Measurements from ENCODE around the gene NT5E. TPM values are rescaled to one million over a fixed set of nuclear protein-coding genes. Genes with fewer than 3 reads are reported as not detected.

Gene NT5E
- total and polyA plus RNA-seq, 2 experiments from 2014 or later, result 0.18 to 1.5 TPM

DNA sequence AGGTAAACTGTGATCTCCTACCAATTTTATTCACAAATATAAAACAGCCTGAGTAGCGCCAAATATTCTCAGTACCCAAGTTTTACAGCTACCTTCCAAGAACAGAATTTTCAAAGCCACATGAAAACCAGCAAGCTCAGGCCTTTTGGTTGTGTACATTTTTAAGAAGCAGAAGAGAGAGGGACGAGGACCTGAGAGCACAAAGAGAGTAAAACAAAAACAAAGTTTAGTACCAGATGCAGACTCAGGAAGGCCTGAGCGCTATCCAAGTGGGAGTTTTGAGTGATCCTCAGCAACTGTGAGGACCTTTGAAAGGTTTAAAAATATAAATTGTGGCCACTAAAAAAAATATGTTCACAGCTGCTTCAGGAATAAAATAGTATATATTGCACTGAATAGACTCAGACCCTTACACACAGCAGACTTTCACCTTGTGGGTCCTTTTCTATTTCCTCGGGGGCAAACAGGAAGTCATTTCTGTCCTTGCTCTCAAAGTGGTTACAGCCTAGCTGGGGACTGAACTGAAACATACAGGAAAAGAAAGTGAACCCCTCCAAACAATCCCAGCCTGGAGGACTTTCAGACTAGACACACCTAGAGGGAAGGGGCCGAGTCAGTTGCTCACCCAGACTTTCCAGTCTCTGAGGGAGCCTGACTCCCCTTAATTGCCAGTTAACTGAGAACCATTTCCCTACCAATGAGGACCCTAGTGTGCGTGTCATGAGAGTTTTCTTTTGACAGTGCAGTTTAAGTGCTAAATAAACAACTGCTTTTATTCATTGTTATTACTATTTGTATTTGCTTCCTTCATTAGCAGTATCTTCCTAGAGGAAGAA is 48.5 kb upstream of the NT5E start (continued):
- TF ChIP-seq, protein P1, sequence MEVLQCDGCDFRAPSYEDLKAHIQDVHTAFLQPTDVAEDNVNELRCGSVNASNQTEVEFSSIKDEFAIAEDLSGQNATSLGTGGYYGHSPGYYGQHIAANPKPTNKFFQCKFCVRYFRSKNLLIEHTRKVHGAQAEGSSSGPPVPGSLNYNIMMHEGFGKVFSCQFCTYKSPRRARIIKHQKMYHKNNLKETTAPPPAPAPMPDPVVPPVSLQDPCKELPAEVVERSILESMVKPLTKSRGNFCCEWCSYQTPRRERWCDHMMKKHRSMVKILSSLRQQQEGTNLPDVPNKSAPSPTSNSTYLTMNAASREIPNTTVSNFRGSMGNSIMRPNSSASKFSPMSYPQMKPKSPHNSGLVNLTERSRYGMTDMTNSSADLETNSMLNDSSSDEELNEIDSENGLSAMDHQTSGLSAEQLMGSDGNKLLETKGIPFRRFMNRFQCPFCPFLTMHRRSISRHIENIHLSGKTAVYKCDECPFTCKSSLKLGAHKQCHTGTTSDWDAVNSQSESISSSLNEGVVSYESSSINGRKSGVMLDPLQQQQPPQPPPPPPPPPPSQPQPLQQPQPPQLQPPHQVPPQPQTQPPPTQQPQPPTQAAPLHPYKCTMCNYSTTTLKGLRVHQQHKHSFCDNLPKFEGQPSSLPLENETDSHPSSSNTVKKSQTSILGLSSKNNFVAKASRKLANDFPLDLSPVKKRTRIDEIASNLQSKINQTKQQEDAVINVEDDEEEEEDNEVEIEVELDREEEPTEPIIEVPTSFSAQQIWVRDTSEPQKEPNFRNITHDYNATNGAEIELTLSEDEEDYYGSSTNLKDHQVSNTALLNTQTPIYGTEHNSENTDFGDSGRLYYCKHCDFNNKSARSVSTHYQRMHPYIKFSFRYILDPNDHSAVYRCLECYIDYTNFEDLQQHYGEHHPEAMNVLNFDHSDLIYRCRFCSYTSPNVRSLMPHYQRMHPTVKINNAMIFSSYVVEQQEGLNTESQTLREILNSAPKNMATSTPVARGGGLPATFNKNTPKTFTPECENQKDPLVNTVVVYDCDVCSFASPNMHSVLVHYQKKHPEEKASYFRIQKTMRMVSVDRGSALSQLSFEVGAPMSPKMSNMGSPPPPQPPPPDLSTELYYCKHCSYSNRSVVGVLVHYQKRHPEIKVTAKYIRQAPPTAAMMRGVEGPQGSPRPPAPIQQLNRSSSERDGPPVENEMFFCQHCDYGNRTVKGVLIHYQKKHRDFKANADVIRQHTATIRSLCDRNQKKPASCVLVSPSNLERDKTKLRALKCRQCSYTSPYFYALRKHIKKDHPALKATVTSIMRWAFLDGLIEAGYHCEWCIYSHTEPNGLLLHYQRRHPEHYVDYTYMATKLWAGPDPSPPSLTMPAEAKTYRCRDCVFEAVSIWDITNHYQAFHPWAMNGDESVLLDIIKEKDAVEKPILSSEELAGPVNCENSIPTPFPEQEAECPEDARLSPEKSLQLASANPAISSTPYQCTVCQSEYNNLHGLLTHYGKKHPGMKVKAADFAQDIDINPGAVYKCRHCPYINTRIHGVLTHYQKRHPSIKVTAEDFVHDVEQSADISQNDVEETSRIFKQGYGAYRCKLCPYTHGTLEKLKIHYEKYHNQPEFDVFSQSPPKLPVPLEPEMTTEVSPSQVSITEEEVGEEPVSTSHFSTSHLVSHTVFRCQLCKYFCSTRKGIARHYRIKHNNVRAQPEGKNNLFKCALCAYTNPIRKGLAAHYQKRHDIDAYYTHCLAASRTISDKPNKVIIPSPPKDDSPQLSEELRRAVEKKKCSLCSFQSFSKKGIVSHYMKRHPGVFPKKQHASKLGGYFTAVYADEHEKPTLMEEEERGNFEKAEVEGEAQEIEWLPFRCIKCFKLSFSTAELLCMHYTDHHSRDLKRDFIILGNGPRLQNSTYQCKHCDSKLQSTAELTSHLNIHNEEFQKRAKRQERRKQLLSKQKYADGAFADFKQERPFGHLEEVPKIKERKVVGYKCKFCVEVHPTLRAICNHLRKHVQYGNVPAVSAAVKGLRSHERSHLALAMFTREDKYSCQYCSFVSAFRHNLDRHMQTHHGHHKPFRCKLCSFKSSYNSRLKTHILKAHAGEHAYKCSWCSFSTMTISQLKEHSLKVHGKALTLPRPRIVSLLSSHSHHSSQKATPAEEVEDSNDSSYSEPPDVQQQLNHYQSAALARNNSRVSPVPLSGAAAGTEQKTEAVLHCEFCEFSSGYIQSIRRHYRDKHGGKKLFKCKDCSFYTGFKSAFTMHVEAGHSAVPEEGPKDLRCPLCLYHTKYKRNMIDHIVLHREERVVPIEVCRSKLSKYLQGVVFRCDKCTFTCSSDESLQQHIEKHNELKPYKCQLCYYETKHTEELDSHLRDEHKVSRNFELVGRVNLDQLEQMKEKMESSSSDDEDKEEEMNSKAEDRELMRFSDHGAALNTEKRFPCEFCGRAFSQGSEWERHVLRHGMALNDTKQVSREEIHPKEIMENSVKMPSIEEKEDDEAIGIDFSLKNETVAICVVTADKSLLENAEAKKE (CRISPR knock-in tag; IDR thresholded peaks at IDR 0.05), result no peak
- TF ChIP-seq, protein P2, sequence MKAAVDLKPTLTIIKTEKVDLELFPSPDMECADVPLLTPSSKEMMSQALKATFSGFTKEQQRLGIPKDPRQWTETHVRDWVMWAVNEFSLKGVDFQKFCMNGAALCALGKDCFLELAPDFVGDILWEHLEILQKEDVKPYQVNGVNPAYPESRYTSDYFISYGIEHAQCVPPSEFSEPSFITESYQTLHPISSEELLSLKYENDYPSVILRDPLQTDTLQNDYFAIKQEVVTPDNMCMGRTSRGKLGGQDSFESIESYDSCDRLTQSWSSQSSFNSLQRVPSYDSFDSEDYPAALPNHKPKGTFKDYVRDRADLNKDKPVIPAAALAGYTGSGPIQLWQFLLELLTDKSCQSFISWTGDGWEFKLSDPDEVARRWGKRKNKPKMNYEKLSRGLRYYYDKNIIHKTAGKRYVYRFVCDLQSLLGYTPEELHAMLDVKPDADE (IDR thresholded peaks at IDR 0.05), result no peak

DNA sequence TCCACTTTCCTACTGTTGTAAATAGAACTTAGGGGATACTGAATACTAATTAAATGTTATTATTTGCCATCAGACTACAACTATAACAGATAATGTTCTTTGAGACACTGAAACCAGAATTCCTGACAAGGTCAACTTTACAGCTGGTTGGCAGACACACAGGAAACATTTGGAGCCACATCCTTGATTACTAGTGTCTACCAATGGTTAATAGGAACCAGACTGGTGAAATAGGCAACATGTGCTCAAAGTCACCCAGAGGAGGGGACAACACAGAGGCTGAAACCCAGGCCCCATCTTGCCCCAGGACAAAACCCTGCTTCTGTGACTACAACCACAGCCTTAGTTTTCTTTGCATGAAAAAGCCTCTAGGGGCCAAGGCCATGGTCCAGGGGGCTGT is 47.8 kb upstream of the NT5E start:
- Histone ChIP-seq H3K4me2 (no peak overlapping the region), H3K27me3 (ENCODE audit: insufficient read depth) (no peaks in the 10 kb centered on the region), H3K36me3 (ENCODE audit: insufficient read depth) (no peaks in the 10 kb centered on the region), H3K27ac (ENCODE audit: low read depth) (no peak overlapping the region), H3K4me3 (no peak overlapping the region), H2AFZ (peak overlapping the region; percentile 88), H3K9me2 (ENCODE audit: insufficient read depth) (no peaks in the 10 kb centered on the region), H4K20me1 (replicated peaks; ENCODE audit: insufficient read depth) (no peaks in the 10 kb centered on the region), H3F3A (replicated peaks; ENCODE audit: low read depth) (no peaks in the 10 kb centered on the region), H3K79me2 (replicated peaks; ENCODE audit: insufficient read depth) (no peaks in the 10 kb centered on the region), H3K4me1 (ENCODE audit: insufficient read depth) (peaks cover 27% of the 10 kb centered on the region)
- Mint-ChIP-seq H3K36me3 (ENCODE audit: low read depth) (no peaks in the 10 kb centered on the region; the same call in 2 of the 3 replicates), H3K27me3 (ENCODE audit: insufficient read depth, low read depth, poor library complexity) (peaks cover 3% of the 10 kb centered on the region), H3K4me1 (peaks cover 42% of the 10 kb centered on the region), H3K9me3 (no peaks in the 10 kb centered on the region), H3K27ac (no peak overlapping the region), H3K4me3 (no peak overlapping the region)
- ATAC-seq (no peak), DNase-seq (ENCODE audit: low spot score) (no peak)
- TF ChIP-seq, protein P3, sequence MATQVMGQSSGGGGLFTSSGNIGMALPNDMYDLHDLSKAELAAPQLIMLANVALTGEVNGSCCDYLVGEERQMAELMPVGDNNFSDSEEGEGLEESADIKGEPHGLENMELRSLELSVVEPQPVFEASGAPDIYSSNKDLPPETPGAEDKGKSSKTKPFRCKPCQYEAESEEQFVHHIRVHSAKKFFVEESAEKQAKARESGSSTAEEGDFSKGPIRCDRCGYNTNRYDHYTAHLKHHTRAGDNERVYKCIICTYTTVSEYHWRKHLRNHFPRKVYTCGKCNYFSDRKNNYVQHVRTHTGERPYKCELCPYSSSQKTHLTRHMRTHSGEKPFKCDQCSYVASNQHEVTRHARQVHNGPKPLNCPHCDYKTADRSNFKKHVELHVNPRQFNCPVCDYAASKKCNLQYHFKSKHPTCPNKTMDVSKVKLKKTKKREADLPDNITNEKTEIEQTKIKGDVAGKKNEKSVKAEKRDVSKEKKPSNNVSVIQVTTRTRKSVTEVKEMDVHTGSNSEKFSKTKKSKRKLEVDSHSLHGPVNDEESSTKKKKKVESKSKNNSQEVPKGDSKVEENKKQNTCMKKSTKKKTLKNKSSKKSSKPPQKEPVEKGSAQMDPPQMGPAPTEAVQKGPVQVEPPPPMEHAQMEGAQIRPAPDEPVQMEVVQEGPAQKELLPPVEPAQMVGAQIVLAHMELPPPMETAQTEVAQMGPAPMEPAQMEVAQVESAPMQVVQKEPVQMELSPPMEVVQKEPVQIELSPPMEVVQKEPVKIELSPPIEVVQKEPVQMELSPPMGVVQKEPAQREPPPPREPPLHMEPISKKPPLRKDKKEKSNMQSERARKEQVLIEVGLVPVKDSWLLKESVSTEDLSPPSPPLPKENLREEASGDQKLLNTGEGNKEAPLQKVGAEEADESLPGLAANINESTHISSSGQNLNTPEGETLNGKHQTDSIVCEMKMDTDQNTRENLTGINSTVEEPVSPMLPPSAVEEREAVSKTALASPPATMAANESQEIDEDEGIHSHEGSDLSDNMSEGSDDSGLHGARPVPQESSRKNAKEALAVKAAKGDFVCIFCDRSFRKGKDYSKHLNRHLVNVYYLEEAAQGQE (IDR thresholded peaks at IDR 0.05; ENCODE audit: unreplicated experiment), result no peak
- TF ChIP-seq NANOG (IDR thresholded peaks at IDR 0.05; ENCODE audit: borderline replicate concordance), result no peak
- TF ChIP-seq, protein P4, sequence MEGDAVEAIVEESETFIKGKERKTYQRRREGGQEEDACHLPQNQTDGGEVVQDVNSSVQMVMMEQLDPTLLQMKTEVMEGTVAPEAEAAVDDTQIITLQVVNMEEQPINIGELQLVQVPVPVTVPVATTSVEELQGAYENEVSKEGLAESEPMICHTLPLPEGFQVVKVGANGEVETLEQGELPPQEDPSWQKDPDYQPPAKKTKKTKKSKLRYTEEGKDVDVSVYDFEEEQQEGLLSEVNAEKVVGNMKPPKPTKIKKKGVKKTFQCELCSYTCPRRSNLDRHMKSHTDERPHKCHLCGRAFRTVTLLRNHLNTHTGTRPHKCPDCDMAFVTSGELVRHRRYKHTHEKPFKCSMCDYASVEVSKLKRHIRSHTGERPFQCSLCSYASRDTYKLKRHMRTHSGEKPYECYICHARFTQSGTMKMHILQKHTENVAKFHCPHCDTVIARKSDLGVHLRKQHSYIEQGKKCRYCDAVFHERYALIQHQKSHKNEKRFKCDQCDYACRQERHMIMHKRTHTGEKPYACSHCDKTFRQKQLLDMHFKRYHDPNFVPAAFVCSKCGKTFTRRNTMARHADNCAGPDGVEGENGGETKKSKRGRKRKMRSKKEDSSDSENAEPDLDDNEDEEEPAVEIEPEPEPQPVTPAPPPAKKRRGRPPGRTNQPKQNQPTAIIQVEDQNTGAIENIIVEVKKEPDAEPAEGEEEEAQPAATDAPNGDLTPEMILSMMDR (conservative IDR thresholded peaks at IDR 0.05; ENCODE audit: low read depth in 2 of 2), result no peak
- TF ChIP-seq, protein P2 (IDR thresholded peaks at IDR 0.05), result no peak
- no peak for TF ChIP-seq EZH2 (IDR thresholded peaks at IDR 0.05; ENCODE audit: low read depth, unreplicated experiment)
